NCI-H146 (cell line): ENCODE data around the gene THOC2.
"Not testable (repeated sequence)": the region's sequence is repeated elsewhere in the genome, so short reads cannot be mapped to it uniquely, and the experiment has no call there.

Source experiments
- DNase-seq: peaks from one replicate; lab custom pipeline; 2025; lab: John Stamatoyannopoulos, UW

Gene THOC2

GRCh38 chrX:123675154-123675553 is 57.7 kb downstream of the THOC2 start:
- DNase-seq: no peak

- no peak for DNase-seq
Observed at GRCh38 chrX:123673813-123674212, 59.0 kb downstream of the THOC2 start.

GRCh38 chrX:123665197-123665596 is 67.7 kb downstream of the THOC2 start:
- peak; percentile 23 for DNase-seq

- not testable (repeated sequence) for DNase-seq
Observed at GRCh38 chrX:123664467-123665167, 68.2 kb downstream of the THOC2 start.

- DNase-seq: not testable (repeated sequence)
Observed at GRCh38 chrX:123663720-123664119, 69.1 kb downstream of the THOC2 start.

- DNase-seq: not testable (repeated sequence)
Observed at GRCh38 chrX:123656507-123656906, 76.3 kb downstream of the THOC2 start.

- peak; percentile 1 for DNase-seq
Observed at GRCh38 chrX:123648811-123649181, 84.1 kb downstream of the THOC2 start.

- peak; percentile 45 for DNase-seq
Observed at GRCh38 chrX:123648028-123648810, 84.6 kb downstream of the THOC2 start.

GRCh38 chrX:123647244-123647643 is 85.6 kb downstream of the THOC2 start:
- DNase-seq: no peak

- no peak for DNase-seq
Observed at GRCh38 chrX:123629502-123629901, 103.3 kb downstream of the THOC2 start.

GRCh38 chrX:123626962-123627361 is 105.9 kb downstream of the THOC2 start:
- no peak for DNase-seq

- DNase-seq: no peak
Observed at GRCh38 chrX:123625952-123626351, 106.9 kb downstream of the THOC2 start.

GRCh38 chrX:123625477-123625876 is 107.4 kb downstream of the THOC2 start:
- DNase-seq: no peak

- DNase-seq: no peak
Observed at GRCh38 chrX:123617007-123617406, 115.8 kb downstream of the THOC2 start.

- no peak for DNase-seq
Observed at GRCh38 chrX:123610915-123611314, 121.9 kb downstream of the THOC2 start.

- DNase-seq: no peak
Observed at GRCh38 chrX:123607806-123608205, 125.0 kb downstream of the THOC2 start.

- no peak for DNase-seq
Observed at GRCh38 chrX:123607270-123607669, 125.6 kb downstream of the THOC2 start.

GRCh38 chrX:123603491-123603890 is 129.4 kb downstream of the THOC2 start:
- no peak for DNase-seq

GRCh38 chrX:123601437-123601836 is 131.4 kb downstream of the THOC2 start:
- no peak for DNase-seq

GRCh38 chrX:123600181-123600580 is 132.7 kb downstream of the THOC2 start:
- no peak for DNase-seq

- no peak for DNase-seq
Observed at GRCh38 chrX:123590842-123591486, 141.9 kb downstream of the THOC2 start.

- no peak for DNase-seq
Observed at GRCh38 chrX:123588723-123589122, 144.1 kb downstream of the THOC2 start.

- no peak for DNase-seq
Observed at GRCh38 chrX:123581586-123581985, 151.3 kb downstream of the THOC2 start.
